HepG2 (cell line): ENCODE measurements around the gene MYCBPAP. TPM values are rescaled to one million over a fixed set of nuclear protein-coding genes. Genes with fewer than 3 reads are reported as not detected.

Experiments used
- ATAC-seq: fragments of 200-7000 bp; cut with Tn5 transposase; 3 replicates; pipeline ENCODE4 v1.9.1; 2020; ENCODE audit warnings: mild to moderate bottlenecking, moderate library complexity
- BruUV-seq: library from RNA; stranded (reverse); fragments of 400-500 nt; replicated peaks from 2 replicates; lab custom pipeline; 2021; lab: Mats Ljungman, UMichigan
- CTCF ChIA-PET: fragments of 300-600 bp; formaldehyde crosslinking; extraction: SDS; loops from one replicate; lab custom pipeline; 2021; ENCODE audit warnings: low total read pairs, inconsistent platforms, low intra/inter-chr PET ratio; lab: Yijun Ruan, JAX
- POLR2A ChIA-PET: fragments of 350-600 bp; sonication (Branson Sonifier 250); formaldehyde crosslinking; loops from one replicate; lab custom pipeline; 2020; ENCODE audit warnings: antibody characterized with exemption, inconsistent platforms; lab: Yijun Ruan, JAX
- DNase-seq: peaks from one replicate; pipeline ENCODE4 v3.0.0-alpha.2; 2015; ENCODE audit warnings: low spot score
- FAIRE-seq: peaks from 3 replicates; lab custom pipeline; 2011; peaks lifted over from hg19 to GRCh38; lab: Jason Lieb, UNC
- H2AFZ ChIP-seq: one replicate; pipeline ENCODE4 v1.6.1; 2011; ENCODE audit warnings: low read length, inconsistent platforms
- H3K27ac ChIP-seq: fragments of 300-600 bp; 3 replicates; pipeline ENCODE4 v1.8.0; 2011; ENCODE audit warnings: mixed run types, mild to moderate bottlenecking, mixed read lengths, low read length, inconsistent platforms; ENCODE audit not compliant: insufficient read depth; ENCODE audit errors: extremely low read length
- H3K27me3 ChIP-seq, 2 experiments: fragments of 200-600 bp in 1 of 2; 2 replicates in 1 of 2; 3 replicates in 1 of 2; pipeline versions ENCODE4 v1.6.0 to v1.8.0; 2011; ENCODE audit warnings: low read length in 2 of 2, mild to moderate bottlenecking in 2 of 2, moderate library complexity in 2 of 2, inconsistent platforms in 1 of 2; ENCODE audit not compliant: insufficient read depth in 2 of 2, control insufficient read depth in 1 of 2
- H3K36me3 ChIP-seq, 2 experiments: fragments of 200-600 bp in 1 of 2; replicated peaks in 1 of 2; 2 replicates in 1 of 2; 3 replicates in 1 of 2; pipeline versions ENCODE4 v1.5.1 to v1.8.0; 2011; ENCODE audit warnings: low read length in 2 of 2, inconsistent platforms in 1 of 2; ENCODE audit not compliant: insufficient read depth in 2 of 2, control insufficient read depth in 1 of 2
- H3K4me1 ChIP-seq: 2 replicates; pipeline ENCODE4 v1.5.1; 2012; ENCODE audit warnings: low read length, inconsistent platforms; ENCODE audit not compliant: insufficient read depth
- H3K4me2 ChIP-seq: 2 replicates; pipeline ENCODE4 v1.6.0; 2011; ENCODE audit warnings: low read depth, low read length, inconsistent platforms
- H3K4me3 ChIP-seq, 3 experiments: fragments of 200-600 bp in 1 of 3; sonication (generic), shearing (Covaris generic) in 1 of 3; replicated peaks in 1 of 3; 2 replicates each; pipeline ENCODE4 v1.5.1; 2011 to 2016; ENCODE audit warnings: low read length in 3 of 3, inconsistent platforms in 2 of 3, low read depth in 2 of 3, mild to moderate bottlenecking in 2 of 3, control low read depth in 1 of 3, mixed read lengths in 1 of 3; ENCODE audit not compliant: insufficient read depth in 1 of 3
- H3K79me2 ChIP-seq: one replicate; pipeline ENCODE4 v1.6.1; 2011; ENCODE audit warnings: low read length, inconsistent platforms; ENCODE audit not compliant: insufficient read depth
- H3K9ac ChIP-seq: 2 replicates; pipeline ENCODE4 v1.6.0; 2011; ENCODE audit warnings: mild to moderate bottlenecking, low read depth, low read length, inconsistent platforms; ENCODE audit not compliant: insufficient read depth
- H3K9me3 ChIP-seq: 2 replicates; pipeline ENCODE4 v1.5.1; 2012; ENCODE audit warnings: mild to moderate bottlenecking, low read length
- H4K20me1 ChIP-seq: 2 replicates; pipeline ENCODE4 v1.6.0; 2011; ENCODE audit warnings: inconsistent platforms, mild to moderate bottlenecking, low read length, moderate library complexity; ENCODE audit not compliant: insufficient read depth
- FOXK2 ChIP-seq: fragments of 450-650 bp; IDR thresholded peaks from 2 replicates; pipeline ENCODE4 v1.6.1; 2016
- GZF1 ChIP-seq: sonication (generic); formaldehyde crosslinking; IDR thresholded peaks from 2 replicates; pipeline ENCODE4 v1.5.1; 2020; ENCODE audit warnings: mild to moderate bottlenecking, missing genetic modification reagents
- HNRNPLL ChIP-seq: fragments of 200-400 bp; formaldehyde crosslinking; IDR thresholded peaks from 2 replicates; pipeline ENCODE4 v1.6.1; 2017; ENCODE audit warnings: mild to moderate bottlenecking, low read depth, low read length; ENCODE audit not compliant: poor library complexity, severe bottlenecking
- PAXIP1 ChIP-seq: sonication (generic); formaldehyde crosslinking; conservative IDR thresholded peaks from 2 replicates; pipeline ENCODE4 v1.4.0; 2020; ENCODE audit warnings: mild to moderate bottlenecking, missing genetic modification reagents, moderate library complexity
- ZNF12 ChIP-seq: sonication (generic); formaldehyde crosslinking; IDR thresholded peaks from 2 replicates; pipeline ENCODE4 v1.5.0; 2020; ENCODE audit warnings: missing genetic modification reagents
- ZNF234 ChIP-seq: sonication (generic); formaldehyde crosslinking; conservative IDR thresholded peaks from 2 replicates; pipeline ENCODE4 v1.5.1; 2020; ENCODE audit warnings: mild to moderate bottlenecking, missing genetic modification reagents
- ZNF251 ChIP-seq: sonication (generic); formaldehyde crosslinking; IDR thresholded peaks from 2 replicates; pipeline ENCODE4 v1.9.0; 2021; ENCODE audit warnings: mild to moderate bottlenecking, missing genetic modification reagents
- ZNF292 ChIP-seq: sonication (generic); formaldehyde crosslinking; IDR thresholded peaks from 2 replicates; pipeline ENCODE4 v1.8.1; 2022; ENCODE audit warnings: mild to moderate bottlenecking, low read depth, missing genetic modification reagents, borderline replicate concordance
- ZNF460 ChIP-seq: sonication (generic); formaldehyde crosslinking; IDR thresholded peaks from 2 replicates; pipeline ENCODE4 v1.5.1; 2020; ENCODE audit warnings: missing genetic modification reagents, mild to moderate bottlenecking, borderline replicate concordance
- WGBS: methylation state at CpG from one replicate; pipeline ENCODE4 v1.1.6; 2017; ENCODE audit warnings: low lambda C conversion rate; 5-methylcytosine and 5-hydroxymethylcytosine counted together
- in situ Hi-C: cut with HindIII; loops from 2 replicates; pipeline ENCODE4 v1.10.0; 2017; ENCODE audit warnings: low pct_unique_long_range_greater_than_20kb; ENCODE audit not compliant: extremely low pct_ligation_motif_present
- intact Hi-C: fragments of 100-400 bp; cut with micrococcal nuclease; formaldehyde crosslinking; loops from one replicate; pipeline ENCODE4 v1.10.0; 2022; ENCODE audit not compliant: unreplicated experiment
- polyA plus RNA-seq, 8 experiments: library from polyadenylated mRNA; depleted of rRNA in 3 of 8; stranded (reverse) in 7 of 8; unstranded in 1 of 8; fragments of >200 nt; fragmentation: Illumina TruSeq in 4 of 8; extraction: Trizol in 4 of 8; gene quantifications; 2 replicates each; pipeline versions ENCODE4 v1.2.1 to v1.2.3, GENCODE V29; 2011 to 2016; ENCODE audit warnings: low read depth in 4 of 8, missing spikeins in 1 of 8, mixed read lengths in 1 of 8; ENCODE audit not compliant: insufficient read depth in 1 of 8
- total RNA-seq, 5 experiments: library from RNA; depleted of rRNA; stranded (reverse); fragments of >200 nt; fragmentation: Illumina TruSeq; extraction: Trizol; gene quantifications; 2 replicates each; pipeline ENCODE4 v1.2.3, GENCODE V29; 2016; ENCODE audit warnings: low read depth in 1 of 5

MYCBPAP gene
- total and polyA plus RNA-seq, 2 of the 13 experiments (the other 11 are each of a cell fraction or from before 2014, with no cell fraction given) = 0.22 to 0.24 TPM

- TF ChIP-seq PAXIP1 (CRISPR knock-in tag) (no peak), ZNF292 (CRISPR knock-in tag) (no peak)
These were observed 69.9 kb downstream of the MYCBPAP start (continued) for GRCh38 chr17:50578173-50578572.

- no peak overlapping the region for H3K9ac ChIP-seq
- H3K4me2 ChIP-seq = no peak overlapping the region
- no peaks in the 10 kb centered on the region for H3K36me3 ChIP-seq
- no peak for DNase-seq
- in situ Hi-C loops = no loop called here
- whole genome bisulfite sequencing = 32% methylated on average over 7 of the region's 7 CpGs
- no peak overlapping the region for H2AFZ ChIP-seq
- no peak overlapping the region for H3K27ac ChIP-seq
- no peaks in the 10 kb centered on the region for H3K4me1 ChIP-seq
- BruUV-seq = no TSS peak
- no peaks in the 10 kb centered on the region for H3K79me2 ChIP-seq
- ATAC-seq = no peak
- ChIA-PET POLR2A (no interaction called here), CTCF (no interaction called here)
- TF ChIP-seq GZF1 (CRISPR knock-in tag) = no peak
- TF ChIP-seq ZNF12 (CRISPR knock-in tag) = no peak
- TF ChIP-seq HNRNPLL = no peak
- no peak for TF ChIP-seq ZNF251 (CRISPR knock-in tag)
- no peak for TF ChIP-seq FOXK2
- no peak for TF ChIP-seq ZNF234 (CRISPR knock-in tag)
- no peak for TF ChIP-seq ZNF460 (CRISPR knock-in tag)
- no peaks in the 10 kb centered on the region for H3K9me3 ChIP-seq
- intact Hi-C loops = no loop called here
- H4K20me1 ChIP-seq = no peaks in the 10 kb centered on the region
- no peak for FAIRE-seq
- H3K27me3 ChIP-seq = peaks cover 15 to 93% of the 10 kb centered on the region in 2 experiments
- H3K4me3 ChIP-seq = no peak overlapping the region
These were observed 71.2 kb downstream of the MYCBPAP start for GRCh38 chr17:50579399-50579798.
